ENCODE data around the gene EPN1.
A peak's percentile ranks its signal among the peaks of the same experiment; 100 is the strongest.

The EPN1 gene

DNA sequence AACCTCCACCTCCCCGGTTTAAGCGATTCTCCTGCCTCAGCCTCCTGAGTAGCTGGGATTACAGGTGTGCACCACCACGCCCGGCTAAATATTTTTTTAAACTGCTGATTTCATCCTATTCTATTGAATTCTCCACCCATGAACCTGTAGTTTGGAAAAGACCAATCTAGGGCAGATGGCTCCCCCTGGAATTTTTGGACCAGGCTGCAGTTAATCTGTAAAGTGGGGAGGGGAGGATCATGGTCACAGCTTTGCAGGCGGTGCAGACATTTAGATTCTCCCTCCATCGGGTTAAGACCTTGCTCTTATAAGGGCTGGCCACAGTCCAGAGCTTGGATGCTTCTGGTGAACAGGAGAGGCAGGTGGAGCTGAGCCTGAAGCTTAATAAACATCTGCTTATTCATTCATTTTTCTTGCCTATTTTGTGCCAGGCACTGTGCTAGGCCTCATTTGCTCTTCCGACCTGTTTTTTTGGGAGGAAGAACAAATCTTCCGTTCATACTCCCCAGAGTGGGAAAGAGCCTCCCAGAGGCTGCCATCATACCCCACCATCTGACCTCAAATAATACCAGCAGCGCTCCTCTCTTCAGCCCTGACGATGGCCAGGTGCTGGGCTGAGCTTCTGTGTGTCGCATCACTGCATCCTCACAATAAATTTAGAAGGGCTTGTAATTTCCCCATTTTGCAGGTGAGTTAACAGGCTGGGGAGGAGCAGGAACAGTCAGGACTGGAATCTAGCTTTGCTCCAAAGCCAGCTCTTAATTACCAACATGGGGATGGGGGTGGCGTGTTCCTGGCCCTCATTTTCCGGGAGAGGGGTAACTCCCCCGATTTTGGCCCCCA lies 27.9 kb upstream of the EPN1 start:
- DNase-seq (ENCODE audit: low read depth): no peak

DNA sequence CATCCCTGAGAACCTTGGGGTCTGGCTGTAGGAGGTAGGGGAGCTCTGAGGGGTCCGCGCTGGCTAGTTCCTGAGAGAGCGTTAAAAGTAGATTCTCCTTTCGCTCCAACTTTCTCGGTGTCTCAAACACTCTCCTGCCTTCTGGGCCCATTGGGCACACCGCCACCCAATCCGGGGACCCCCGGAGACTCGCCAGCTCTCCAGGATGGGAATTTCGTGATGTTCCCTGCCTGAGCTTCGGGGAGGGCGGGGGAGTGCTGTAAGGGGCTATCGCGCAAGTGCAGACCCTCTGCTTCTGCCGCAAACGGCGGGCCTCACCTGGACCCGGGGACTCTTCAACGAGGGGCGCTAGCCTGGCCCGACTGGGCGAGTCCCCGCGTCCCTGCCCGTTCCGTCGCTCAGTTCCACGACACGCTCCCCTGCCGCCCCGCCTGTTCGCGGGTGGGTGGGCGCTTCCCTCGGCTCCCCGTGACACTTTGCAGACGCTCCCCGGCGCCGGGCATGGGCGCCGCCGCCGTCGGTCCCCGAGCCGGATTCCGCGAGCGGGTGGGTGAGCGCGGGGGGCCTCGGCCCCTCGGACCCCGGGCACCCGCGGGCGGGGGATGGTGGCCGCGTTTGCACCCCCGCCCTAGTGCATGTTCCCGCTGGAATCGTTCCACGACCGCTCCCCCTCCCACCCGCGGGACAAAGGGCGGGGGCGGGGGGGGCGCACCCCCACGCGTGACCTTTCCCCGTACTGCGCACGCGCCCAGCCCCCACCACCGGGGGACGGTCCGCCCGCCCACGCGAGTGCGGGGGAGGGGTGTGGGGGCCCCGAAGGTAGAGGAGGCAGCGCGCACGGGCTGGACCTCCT lies 27.1 kb upstream of the EPN1 start, which contains the start of gene CCDC106:
Gene CCDC106, plus strand, starts transcription at position 481 of the 853 bp plus-strand sequence. CDS start 835 bp downstream, outside the sequence.
- no peak for DNase-seq (ENCODE audit: low read depth)

DNA sequence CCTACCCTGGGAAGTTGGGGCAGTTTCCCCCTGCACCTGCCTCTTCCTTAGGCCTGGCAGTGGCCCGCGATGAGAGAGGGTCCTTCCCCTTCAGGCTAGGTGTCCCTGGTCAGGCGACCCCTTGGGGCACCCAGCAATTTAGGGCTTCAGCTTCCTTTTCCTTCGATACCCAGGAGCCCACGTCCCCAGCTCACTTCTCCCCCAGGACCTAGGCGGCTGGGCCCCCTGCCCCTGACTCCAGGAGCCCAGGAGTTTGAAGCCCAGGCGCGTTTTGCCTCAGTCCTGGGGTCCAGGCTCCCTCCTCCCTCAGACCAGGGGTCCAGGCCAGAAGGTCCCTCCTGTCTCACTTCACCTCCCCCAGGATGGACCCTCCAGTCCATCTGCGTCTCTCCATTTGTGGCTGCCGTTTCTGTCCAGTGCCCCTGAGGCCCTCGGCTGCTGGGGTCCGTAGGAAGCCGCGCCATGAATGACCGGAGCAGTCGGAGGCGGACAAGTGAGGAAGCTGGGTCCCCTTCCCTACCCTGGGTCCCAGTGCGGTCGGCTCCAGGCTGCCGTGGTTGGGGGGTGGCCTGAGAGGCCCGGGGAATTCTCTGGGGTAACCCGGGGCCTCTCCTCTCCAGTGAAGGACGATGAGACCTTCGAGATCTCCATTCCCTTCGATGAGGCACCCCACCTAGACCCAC lies 26.3 kb upstream of the EPN1 start:
- DNase-seq (ENCODE audit: low read depth): no peak

DNA sequence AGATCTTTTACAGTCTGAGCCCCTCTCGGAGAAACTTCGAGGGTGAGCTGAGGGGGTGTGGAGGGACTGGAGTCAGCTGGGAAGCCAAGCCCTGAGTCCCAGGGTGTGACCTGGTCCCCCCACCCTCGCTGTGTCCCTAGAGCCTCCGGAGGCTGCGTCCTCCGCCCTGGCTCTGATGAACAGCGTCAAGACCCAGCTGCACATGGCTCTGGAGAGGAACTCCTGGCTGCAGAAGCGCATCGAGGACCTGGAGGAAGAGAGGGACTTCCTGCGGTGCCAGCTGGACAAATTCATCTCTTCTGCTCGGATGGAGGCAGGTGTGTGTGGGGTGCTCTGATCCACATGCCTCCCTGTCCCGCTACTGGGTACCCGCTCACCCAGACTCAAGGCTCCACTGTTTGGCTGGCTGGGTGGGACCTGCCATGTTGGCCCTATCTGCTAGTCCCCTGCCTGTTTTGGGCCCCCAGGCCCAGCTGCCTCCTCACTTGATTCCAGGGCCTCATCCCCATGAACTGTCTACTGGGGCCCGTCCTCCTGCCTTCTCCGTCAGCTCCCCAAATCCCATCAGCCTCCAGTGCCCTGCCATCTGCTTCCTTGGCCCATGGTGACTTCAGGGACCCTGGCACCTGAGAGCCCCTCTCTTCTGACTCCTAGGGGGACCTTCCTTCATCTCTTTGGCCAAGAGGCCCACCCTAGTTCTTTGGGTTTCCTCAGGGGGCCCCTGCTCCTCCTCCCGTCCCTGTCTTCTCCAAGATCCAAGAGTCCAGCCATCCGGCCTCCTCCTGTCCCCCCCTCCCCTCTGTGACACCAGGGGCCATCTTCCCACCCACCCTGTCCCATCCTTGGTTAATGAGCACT lies 25.5 kb upstream of the EPN1 start:
- DNase-seq (ENCODE audit: low read depth): no peak

DNA sequence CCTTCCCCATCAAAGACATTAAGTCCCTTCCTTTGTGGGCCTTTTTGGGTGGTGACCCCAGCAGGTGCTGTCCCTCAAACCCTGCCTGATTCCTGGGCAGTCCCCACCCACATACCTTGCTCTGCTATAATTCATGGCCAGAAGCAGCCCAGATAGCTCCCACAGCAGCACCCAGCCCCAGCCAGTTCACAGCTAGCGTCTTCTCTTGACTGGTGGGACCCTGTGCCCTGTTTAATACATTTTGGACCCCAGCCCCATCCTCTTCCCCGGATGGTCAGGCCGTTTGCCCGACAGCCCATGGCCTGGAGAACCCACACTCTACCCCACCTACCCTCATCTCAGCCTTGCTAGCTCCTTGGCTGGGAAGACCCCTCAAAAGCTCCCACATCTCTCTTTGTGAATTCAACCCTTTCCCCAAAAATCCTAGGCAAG lies 24.9 kb upstream of the EPN1 start:
- no peak for DNase-seq (ENCODE audit: low read depth)

DNA sequence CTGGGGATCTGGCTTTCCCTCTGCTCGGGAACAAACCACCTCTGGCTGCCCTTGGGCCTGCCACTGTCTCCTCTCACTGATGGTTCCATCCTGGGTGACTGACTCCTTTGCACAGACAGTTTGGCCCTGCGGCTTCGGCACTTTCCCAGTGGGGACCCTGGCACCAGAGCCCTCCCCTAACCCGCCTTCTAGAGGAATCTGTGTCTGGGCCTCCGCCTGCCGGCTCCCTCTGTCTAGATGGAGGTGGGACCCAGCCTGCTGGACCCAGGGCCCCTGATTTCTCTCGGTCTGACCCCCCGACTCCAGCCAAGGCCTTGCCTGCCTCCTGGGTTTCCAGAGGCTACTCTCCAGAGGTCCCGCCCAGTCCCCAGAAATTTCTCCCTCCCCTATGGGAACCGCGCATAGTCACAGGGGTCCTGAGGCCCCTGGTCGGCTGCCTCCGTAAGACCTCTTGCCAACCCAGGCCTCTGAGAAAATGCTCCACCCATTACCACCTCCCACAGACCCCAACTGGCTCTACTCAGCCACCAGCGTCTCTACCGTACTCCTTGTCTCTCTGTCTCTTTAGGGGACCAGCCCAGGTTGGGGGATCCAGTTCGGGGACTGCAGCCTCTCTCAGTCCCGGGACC lies 24.3 kb upstream of the EPN1 start:
- DNase-seq (ENCODE audit: low read depth): no peak

DNA sequence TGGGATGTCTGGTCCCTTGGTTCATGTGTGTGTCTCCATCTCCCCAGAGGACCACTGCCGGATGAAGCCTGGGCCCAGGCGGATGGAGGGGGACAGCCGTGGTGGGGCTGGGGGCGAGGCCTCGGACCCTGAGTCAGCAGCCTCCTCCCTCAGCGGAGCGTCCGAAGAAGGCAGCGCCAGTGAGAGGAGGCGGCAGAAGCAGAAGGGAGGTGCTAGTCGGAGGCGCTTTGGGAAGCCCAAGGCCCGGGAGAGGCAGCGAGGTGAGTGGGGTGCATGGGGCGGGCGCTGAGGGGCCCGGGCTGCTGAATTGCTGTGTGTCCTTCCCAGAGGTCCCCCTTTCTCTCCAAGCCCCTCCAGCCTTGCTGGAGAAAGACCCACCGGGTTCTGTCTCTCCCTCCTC lies 23.8 kb upstream of the EPN1 start:
- DNase-seq (ENCODE audit: low read depth): no peak

DNA sequence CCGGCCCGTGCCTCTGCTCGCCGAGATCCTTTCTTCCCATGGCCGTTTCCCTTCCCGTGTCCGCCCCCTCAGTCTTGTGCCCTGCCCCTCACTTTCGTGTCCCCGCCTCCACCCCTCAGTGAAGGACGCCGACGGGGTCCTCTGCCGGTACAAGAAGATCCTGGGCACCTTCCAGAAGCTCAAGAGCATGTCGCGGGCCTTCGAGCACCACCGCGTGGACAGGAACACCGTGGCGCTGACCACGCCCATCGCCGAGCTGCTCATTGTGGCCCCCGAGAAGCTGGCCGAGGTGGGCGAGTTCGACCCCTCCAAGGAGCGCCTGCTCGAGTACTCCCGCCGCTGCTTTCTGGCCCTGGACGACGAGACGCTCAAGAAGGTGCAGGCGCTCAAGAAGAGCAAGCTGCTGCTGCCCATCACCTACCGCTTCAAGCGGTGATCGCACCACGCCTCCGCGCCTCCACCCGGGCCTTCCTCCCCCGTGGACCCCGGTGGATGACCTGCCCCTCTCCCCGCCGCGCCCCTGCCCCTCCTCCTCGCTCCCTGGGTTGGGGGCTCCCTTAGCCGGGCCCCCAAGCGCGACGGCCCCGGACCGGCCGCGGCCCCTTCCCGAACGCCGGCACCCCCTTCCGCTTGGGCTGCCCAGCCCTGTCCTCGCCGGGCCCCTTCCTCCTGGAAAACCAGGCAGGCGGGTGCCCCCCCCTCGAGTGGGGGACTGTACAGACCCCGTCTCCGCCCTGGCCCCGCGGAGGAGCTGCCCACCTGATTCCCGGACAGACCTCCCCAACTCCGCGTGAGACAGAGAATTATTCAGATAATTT lies 22.5 kb upstream of the EPN1 start:
- DNase-seq (ENCODE audit: low read depth): no peak

DNA sequence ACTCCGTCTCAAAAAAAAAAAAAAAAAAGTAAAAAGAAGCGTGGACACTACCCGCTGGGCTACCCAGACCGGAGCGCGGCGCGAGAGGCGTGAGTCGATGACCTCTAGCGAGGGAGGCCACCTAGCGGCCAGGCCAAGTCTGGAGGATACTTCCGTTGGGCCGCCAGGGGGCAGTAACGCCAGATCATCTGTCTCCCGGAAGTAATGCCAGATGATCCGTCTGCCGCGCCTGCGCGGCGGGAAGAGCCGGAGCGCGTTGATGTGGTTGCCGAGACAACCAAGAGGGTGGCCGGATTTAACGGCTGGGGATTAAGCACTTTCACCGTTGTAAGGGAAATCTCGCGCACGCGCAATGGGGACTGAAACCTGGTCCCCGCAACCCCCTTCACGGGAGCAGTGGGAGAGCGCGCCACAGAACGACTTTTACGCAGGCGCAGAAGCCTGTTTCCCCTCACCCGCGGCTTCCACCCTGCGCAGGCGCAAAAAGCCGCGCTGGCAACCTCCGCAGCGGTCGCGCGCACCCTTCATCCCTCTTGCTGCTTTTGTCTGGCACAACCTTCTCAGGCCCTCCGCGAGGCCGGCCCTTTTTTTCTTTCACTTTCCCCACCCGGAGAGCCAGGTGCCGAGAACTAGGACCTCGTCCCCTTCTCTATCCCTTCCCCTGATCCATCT lies 21.2 kb upstream of the EPN1 start:
- peak; percentile 98 for DNase-seq (ENCODE audit: low read depth)

DNA sequence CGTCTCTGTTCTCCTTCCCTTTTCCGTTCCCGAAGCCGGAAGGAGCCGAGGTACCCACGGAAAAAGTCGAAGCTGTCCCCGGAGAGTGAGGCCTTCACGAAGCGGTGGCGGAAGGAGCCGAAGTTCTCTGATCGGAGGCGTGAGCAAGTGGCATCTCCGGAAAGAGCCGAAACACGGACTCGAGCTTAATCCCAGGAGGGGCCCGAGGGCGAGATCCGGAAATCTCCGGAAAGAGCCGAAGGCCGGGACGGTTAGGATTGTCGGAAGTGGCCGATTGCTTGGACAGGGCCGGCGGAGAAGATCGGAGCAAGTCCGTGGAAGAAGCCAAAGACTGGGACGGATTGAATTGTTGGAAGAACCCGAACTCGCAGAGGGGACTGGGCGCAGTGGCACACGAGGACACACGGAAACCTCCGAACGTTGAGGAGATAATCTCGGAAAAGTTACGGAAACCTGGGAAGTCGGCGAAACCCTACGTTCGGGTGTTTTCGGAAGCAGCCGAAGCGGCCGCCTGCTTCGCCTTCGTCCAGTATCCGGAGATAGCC lies 20.6 kb upstream of the EPN1 start:
- peak; percentile 99 for DNase-seq (ENCODE audit: low read depth)

DNA sequence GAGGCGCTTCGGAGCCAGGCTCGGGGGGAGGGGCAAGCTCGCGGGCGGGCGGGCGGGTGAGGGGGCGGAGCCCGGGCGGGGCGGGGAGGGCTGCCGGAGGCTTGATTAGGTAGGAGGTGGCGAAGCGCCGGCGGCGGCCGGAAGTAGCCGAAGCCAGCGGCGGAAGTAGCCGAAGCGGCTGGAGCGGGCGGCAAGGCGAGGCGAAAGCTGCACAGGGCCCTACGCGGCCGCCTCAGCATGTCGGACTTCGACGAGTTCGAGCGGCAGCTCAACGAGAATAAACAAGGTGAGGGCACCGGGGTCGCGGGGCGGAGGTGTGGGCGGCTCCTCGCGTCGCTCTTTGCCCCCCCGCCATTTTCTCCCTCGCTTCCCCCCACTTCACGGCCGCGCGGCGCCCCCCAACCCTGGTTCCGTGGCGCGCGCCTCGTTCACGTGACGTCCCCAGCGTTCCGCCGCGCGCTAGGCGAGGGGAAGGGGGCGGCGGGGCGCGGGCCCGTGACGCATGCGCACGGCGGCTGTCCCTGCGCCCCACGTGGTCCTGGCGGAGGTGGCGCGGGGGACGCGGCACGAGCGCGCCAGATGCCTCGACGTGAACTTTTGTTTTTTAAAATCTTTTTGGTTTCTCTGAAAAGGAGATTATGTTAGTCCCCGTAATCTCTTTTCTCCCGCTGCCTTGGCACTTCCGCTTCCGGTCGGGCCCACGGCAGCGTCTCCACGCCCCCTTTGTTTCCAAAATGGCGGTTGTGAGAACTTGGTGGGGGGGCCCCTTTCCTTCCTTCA lies 20.0 kb upstream of the EPN1 start, which contains the start of gene U2AF2:
Gene U2AF2, plus strand, starts transcription at position 168 of the 780 bp plus-strand sequence. Its CDS starts 70 bp downstream, at position 238.
- peak; percentile 89 for DNase-seq (ENCODE audit: low read depth)

DNA sequence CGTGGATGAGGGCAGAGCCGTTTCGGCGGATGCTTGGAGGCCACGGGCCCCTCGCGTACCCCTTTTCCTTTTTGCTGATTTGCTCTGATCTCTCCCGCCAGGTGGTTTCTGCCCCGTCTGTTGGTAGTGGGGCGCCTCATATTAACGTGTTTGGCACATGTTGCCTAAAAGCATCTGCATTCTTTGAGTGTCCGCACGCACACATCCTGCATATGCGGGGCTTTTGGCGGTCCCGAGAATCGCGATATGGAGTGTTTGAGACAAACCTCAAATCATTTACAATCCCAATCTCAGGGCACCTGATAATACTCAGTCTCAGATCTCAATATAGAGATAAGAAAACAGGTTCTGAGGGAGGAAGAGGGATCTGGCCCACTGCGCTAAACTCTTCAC lies 19.4 kb upstream of the EPN1 start:
- no peak for DNase-seq (ENCODE audit: low read depth)

DNA sequence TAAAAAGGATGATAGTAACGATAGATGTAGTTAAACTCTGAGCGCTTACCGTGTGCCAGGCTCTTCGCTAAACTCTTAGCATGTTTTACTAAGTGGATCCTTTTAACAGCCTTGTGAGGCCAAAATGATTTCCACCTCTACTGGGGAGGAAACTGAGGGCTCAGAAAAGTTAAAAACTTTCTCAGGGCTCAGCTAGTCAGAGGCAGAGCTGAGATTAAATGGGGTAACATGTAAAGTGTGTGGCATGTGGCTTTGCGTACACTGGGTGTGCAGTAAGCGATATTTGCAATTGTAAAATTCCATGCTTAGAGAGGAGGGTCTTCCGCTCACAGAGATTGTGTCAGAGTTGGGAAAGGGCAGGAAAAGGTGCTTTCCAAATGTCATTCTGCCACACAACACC lies 18.5 kb upstream of the EPN1 start:
- DNase-seq (ENCODE audit: low read depth): no peak

DNA sequence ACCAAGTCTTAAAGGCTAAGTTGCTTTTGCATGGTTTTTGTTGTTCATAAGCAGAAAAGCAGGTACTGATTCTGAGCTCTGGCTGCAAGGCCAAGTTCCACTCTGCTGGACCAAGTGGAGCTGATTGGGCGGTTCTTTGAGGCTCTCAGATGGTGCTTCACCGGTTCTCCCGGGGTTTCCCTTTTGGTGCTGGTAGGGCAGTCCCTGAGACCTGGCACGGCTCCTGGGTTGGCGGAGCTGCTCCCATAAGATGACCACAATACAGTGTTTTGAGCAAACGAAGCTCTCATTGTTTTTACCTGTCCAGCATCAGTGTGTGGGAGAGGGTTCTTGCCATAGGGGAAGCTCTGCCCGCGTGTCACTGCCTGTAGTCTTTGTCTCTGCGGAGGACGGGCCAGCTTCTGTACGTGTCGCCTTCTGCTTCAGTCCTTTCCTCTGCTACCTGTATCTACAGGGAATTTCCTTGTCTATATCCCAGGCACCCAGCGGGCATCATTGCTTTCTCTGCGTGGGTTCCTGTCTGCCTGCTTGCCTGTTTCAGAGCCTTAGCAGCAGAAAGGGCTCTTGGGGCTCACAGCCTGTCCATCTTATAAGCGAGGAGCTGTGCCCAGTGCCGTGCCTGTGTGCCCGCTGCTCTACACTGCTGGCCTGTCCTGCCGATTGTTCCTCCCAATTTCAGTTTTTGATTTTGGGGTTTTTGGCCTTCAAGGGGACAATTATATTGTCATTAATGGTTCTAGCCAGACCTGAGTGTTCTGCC lies 17.9 kb upstream of the EPN1 start:
- DNase-seq (ENCODE audit: low read depth): no peak

DNA sequence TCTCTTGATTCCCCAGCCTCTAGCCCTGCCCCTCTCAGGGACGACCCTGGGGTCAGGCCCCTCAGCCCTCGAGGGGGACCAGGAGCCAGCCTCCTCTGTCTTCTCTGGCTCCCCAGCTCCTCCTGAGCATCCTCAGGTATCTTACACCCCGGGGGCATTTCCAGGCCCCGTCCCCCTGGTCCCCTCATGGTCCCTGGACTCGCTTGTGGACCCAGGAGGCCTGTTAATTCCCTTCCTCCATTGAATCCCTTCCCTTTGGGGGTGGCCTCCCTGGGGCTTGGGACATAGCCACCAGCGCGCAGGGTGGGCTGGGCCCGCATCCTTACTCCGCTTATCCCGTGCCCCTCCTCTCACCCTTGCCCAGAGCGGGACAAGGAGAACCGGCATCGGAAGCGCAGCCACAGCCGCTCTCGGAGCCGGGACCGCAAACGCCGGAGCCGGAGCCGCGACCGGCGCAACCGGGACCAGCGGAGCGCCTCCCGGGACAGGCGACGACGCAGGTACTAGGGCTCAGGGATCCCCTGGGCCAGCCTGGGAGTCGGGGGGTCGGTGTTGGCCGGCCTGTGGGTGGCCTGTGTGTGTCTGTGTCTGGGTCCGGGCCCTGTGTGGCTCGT lies 16.1 kb upstream of the EPN1 start:
- DNase-seq (ENCODE audit: low read depth): no peak

DNA sequence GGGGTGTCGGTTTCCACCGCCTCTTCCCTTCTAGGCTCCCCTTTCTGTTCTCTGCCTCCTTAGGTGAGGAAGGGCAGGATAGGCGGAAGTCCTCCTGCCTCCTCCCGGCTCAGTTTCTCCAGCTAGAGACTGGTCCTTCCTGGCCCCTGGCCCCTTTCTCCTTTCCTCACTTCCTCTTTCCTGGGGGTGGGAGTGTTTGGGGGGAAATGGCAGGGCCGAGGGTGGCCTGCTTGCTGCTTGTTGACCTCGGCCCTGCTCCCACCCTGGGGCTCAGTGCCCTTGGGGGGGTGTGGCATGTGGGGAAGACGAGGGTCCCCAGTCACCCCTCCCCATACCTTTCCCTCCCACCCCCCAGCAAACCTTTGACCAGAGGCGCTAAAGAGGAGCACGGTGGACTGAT lies 15.2 kb upstream of the EPN1 start:
- no peak for DNase-seq (ENCODE audit: low read depth)

DNA sequence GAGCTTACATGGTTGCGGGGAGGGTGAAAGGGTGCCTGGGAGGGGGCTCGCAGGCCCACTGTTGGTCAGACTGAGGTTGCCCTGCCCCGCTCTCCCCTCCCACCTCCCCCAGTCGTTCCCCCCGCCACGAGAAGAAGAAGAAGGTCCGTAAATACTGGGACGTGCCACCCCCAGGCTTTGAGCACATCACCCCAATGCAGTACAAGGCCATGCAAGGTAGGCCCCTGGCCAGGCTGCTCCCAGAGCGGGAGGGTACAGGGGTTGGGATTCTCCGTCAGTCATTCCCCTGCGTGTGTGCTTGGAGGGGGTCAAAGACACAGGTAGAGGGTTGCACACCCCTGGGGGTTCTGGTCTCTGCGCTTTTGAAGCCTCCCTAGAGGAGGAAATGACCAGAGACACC lies 14.6 kb upstream of the EPN1 start:
- DNase-seq (ENCODE audit: low read depth): no peak

Measured in CMK (cell line).